MG63 (cell line): ENCODE data around the gene NIM1K. TPM values are rescaled to one million over a fixed set of nuclear protein-coding genes. Genes with fewer than 3 reads are reported as not detected.

Experiments
- DNase-seq: peaks from one replicate; pipeline ENCODE4 v3.0.0-alpha.2; 2020
- H3K27me3 ChIP-seq: fragments of 250-450 bp; sonication (Bioruptor Pico); 2 replicates; pipeline ENCODE4 v1.5.1; 2020; ENCODE audit warnings: mild to moderate bottlenecking, moderate library complexity
- H3K36me3 ChIP-seq: fragments of 250-450 bp; sonication (Bioruptor Pico); 2 replicates; pipeline ENCODE4 v1.5.1; 2020; ENCODE audit warnings: mild to moderate bottlenecking, moderate library complexity
- H3K4me3 ChIP-seq: fragments of 250-450 bp; sonication (Bioruptor Pico); 2 replicates; pipeline ENCODE4 v1.5.1; 2020; ENCODE audit warnings: mild to moderate bottlenecking, moderate library complexity
- H3K9me3 ChIP-seq: fragments of 250-450 bp; sonication (Bioruptor Pico); 2 replicates; pipeline ENCODE4 v1.5.1; 2020; ENCODE audit warnings: mild to moderate bottlenecking, moderate library complexity
- total RNA-seq: library from RNA; depleted of rRNA; stranded (reverse); fragments of >200 nt; shearing (Covaris generic); gene quantifications from 2 replicates; pipeline ENCODE4 v1.2.3, GENCODE V29; 2014; ENCODE audit warnings: low replicate concordance

The NIM1K gene
- total RNA-seq, 1 experiment from 2014 or later, result not detected

- Histone ChIP-seq H3K9me3 (no peaks in the 10 kb centered on the region), H3K4me3 (no peak overlapping the region), H3K36me3 (no peaks in the 10 kb centered on the region), H3K27me3 (no peaks in the 10 kb centered on the region)
- DNase-seq, result no peak
Measured at GRCh38 chr5:43208658-43209057, 16.6 kb downstream of the NIM1K start.

DNA sequence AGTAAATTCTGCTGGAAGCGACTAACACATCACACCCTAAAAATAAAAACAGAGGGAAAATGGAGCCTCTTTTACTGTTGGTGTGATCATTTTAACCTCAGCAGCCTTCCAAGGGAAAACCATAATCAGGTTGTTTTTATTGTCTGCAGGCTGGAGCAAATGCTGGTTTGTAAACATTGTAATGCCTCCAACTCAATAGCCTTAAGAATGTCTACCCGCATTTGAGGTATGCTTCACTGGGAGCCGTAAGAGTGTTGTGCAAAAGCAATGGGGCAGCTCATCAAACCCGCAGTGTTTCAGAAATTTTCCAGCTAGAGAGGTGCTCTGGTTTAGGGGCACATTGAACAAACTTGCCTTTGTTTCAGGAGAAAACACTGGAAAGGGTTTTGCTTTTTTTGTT, 17.0 kb downstream of the NIM1K start:
- Histone ChIP-seq H3K36me3 (no peaks in the 10 kb centered on the region), H3K9me3 (no peaks in the 10 kb centered on the region), H3K4me3 (no peak overlapping the region), H3K27me3 (no peaks in the 10 kb centered on the region)
- DNase-seq, result no peak

DNA sequence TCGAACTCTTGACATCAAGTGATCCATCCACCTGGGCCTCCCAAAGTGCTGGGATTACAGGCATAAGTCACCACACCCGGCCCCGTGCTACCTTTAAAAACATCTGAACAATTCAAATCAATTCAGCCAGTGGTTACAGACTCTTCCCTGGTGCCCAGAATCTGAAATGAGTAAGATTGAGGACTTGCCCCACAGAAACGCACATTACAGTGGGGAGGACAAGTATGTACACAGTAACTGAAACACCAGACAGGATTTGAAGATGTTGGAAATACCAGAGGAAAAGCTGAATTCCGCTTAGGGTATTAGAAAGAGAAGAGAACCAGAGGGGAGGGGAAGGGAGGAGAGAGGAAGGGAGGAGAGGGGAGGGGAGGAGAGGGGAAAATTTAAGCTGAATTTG, 17.8 kb downstream of the NIM1K start:
- H3K36me3 ChIP-seq, result no peaks in the 10 kb centered on the region

GRCh38 chr5:43210570-43210969, 18.5 kb downstream of the NIM1K start:
- Histone ChIP-seq H3K36me3 (no peaks in the 10 kb centered on the region), H3K9me3 (no peaks in the 10 kb centered on the region), H3K27me3 (no peaks in the 10 kb centered on the region), H3K4me3 (no peak overlapping the region)
- DNase-seq, result no peak

More for the DNA sequence above, 17.8 kb downstream of the NIM1K start:
- DNase-seq, result no peak
- Histone ChIP-seq H3K4me3 (no peak overlapping the region), H3K27me3 (no peaks in the 10 kb centered on the region), H3K9me3 (no peaks in the 10 kb centered on the region)

GRCh38 chr5:43213951-43214350, 21.9 kb downstream of the NIM1K start:
- Histone ChIP-seq H3K4me3 (no peak overlapping the region), H3K36me3 (no peaks in the 10 kb centered on the region), H3K9me3 (no peaks in the 10 kb centered on the region), H3K27me3 (no peaks in the 10 kb centered on the region)
- no peak for DNase-seq

GRCh38 chr5:43215073-43215631, 23.1 kb downstream of the NIM1K start:
- Histone ChIP-seq H3K36me3 (no peaks in the 10 kb centered on the region), H3K4me3 (no peak overlapping the region), H3K9me3 (no peaks in the 10 kb centered on the region), H3K27me3 (no peaks in the 10 kb centered on the region)
- no peak for DNase-seq

- Histone ChIP-seq H3K27me3 (no peaks in the 10 kb centered on the region), H3K9me3 (no peaks in the 10 kb centered on the region), H3K4me3 (no peak overlapping the region), H3K36me3 (no peaks in the 10 kb centered on the region)
- no peak for DNase-seq
Measured at GRCh38 chr5:43216941-43217340, 24.9 kb downstream of the NIM1K start.

DNA sequence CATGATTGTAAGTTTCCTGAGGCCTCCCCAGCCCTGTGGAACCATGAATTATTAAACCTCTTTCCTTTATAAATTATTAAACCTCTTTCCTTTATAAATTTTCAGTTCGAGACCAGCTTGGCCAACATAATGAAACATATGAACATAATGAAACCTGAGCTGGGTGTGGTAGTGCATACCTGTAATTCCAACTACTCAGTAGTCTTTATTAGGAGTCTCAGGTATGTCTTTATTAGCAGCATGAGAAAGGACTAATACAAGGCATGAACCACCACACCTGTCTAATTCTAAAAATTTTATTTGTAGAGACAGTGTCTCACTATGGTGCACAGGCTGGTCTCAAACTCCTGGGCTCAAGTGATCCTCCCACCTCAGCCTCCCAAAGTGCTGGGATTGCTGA, 27.1 kb downstream of the NIM1K start:
- Histone ChIP-seq H3K4me3 (no peak overlapping the region), H3K36me3 (no peaks in the 10 kb centered on the region), H3K9me3 (no peaks in the 10 kb centered on the region), H3K27me3 (no peaks in the 10 kb centered on the region)
- DNase-seq, result no peak

GRCh38 chr5:43221502-43221901, 29.5 kb downstream of the NIM1K start:
- DNase-seq, result no peak
- Histone ChIP-seq H3K4me3 (no peak overlapping the region), H3K9me3 (no peaks in the 10 kb centered on the region), H3K27me3 (no peaks in the 10 kb centered on the region), H3K36me3 (no peaks in the 10 kb centered on the region)

GRCh38 chr5:43225649-43226245, 33.7 kb downstream of the NIM1K start:
- Histone ChIP-seq H3K36me3 (no peaks in the 10 kb centered on the region), H3K27me3 (no peaks in the 10 kb centered on the region), H3K9me3 (no peaks in the 10 kb centered on the region), H3K4me3 (no peak overlapping the region)
- DNase-seq, result no peak

DNA sequence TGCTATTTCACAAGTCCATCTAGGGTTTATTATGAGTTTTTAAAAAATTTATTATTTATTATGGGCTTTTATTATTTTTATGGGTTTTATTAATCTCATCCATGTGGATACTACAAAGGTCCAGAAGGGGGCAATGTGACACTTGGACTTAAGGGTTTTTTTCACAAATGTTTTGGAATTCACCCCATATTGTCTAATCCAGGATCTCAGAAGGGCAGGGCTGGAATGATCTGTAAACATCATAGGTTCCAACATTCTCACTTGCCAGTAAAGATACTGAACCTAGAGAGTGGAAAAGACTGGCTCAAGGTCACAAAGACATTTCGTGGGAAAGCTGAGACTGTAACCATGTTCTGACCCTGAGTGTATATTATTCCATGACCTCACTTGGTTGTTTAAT, 35.6 kb downstream of the NIM1K start:
- H3K4me3 ChIP-seq, result no peak overlapping the region
- no peaks in the 10 kb centered on the region for H3K36me3 ChIP-seq
- H3K9me3 ChIP-seq, result no peaks in the 10 kb centered on the region
- no peaks in the 10 kb centered on the region for H3K27me3 ChIP-seq
- DNase-seq, result no peak

GRCh38 chr5:43230707-43231106, 38.7 kb downstream of the NIM1K start:
- Histone ChIP-seq H3K9me3 (no peaks in the 10 kb centered on the region), H3K4me3 (no peak overlapping the region), H3K36me3 (no peaks in the 10 kb centered on the region), H3K27me3 (no peaks in the 10 kb centered on the region)
- no peak for DNase-seq

GRCh38 chr5:43231977-43232376, 40.0 kb downstream of the NIM1K start:
- H3K36me3 ChIP-seq, result no peaks in the 10 kb centered on the region
- no peak overlapping the region for H3K4me3 ChIP-seq
- H3K27me3 ChIP-seq, result no peaks in the 10 kb centered on the region
- peak; percentile 2 for DNase-seq
- no peaks in the 10 kb centered on the region for H3K9me3 ChIP-seq

DNA sequence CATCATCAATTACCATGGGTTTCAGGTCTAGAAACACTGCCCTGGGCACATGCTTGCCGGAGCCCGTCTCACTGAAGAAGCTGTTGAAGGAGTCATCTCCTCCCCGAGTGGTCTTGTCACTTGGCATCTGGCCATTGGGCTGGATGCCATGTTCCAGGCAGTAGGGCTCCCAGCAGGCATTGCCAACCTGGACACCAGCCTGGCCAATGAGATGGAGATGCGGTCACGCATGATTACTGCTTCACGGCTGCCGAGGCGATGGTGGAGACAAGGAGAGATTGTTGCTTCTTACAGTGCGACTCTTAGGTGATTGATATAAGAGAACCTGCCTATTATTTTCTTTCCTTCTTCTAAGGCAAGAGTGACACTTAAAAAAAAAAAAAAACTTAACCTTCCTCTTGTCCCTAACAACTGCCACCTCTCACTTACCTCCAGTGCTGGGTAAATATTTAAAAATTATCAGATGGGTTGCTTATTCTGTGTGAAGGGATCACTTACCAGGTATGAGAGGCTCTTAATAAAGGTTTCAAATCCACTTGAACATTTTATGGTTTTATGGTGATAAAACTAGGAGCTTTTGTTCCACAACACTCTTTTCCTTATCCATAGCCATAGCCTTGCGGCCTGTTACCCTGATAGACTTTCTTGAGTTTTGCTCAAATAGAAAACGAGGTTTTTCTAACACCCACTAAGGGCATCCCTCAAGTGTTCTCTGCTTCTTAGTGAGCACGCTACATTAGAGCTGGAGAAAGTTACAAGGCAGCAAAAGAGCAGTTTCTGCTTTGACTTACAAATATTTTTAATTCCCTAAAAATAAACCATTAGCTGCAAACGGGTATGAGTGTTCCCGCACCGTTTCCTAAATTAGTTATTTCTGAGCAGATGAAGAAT, 41.2 kb downstream of the NIM1K start:
- Histone ChIP-seq H3K4me3 (no peak overlapping the region), H3K9me3 (no peaks in the 10 kb centered on the region), H3K27me3 (no peaks in the 10 kb centered on the region), H3K36me3 (no peaks in the 10 kb centered on the region)
- DNase-seq, result no peak

DNA sequence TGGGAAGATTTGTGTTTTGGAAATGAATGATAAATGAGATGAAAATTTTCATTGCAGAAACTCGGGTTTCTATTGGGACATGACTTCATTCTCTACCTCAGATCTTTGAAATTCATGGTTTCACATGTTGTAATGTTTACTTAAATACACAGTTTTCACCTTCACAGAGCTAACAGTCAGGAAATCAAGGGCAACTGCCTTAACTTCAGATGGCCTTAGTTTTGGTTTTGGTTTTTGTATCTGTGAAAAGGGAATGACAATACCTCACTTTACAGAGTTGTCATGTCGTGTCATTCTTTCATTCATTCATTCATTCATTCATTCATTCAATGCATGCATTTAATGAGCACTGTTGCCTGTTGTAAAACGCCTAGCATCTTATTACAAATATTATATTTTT, 41.9 kb downstream of the NIM1K start:
- H3K27me3 ChIP-seq, result no peaks in the 10 kb centered on the region
- no peak overlapping the region for H3K4me3 ChIP-seq
- no peaks in the 10 kb centered on the region for H3K9me3 ChIP-seq
- DNase-seq, result no peak
- no peaks in the 10 kb centered on the region for H3K36me3 ChIP-seq

DNA sequence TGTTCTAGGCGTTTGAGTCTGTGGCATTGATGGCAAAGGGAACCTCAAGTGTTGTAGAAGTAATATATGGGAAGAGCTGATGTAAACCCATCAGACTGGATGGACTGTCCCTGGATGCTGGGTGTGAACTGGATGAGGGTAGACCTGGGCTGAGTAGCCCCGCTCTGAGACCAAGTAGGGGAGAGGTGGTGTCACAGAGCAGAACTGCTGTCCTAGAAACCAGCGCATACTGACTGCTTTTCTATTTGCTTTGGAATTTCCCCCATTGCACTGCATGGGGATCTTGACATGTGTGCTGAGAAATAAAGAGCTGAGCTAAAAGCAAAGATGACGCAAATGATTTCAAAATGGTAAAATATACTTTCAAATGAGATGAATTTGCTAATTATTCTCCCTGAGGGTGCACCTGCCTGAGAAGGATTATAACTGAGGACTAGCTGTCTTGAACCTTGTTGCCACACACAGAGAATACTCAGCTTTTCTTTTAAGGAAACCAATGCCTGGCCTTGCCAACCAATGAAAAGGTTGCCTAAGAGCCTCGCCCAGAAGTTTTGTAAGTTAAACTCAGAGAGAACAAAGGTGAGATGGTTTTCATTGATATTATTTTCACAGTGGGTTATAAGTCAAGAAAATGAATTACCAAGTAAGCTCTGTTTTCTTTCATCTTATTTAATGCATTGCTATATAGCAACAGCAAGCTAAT, 44.8 kb downstream of the NIM1K start:
- Histone ChIP-seq H3K27me3 (no peaks in the 10 kb centered on the region), H3K36me3 (no peaks in the 10 kb centered on the region), H3K9me3 (no peaks in the 10 kb centered on the region), H3K4me3 (no peak overlapping the region)
- no peak for DNase-seq

- Histone ChIP-seq H3K36me3 (no peaks in the 10 kb centered on the region), H3K4me3 (no peak overlapping the region), H3K9me3 (no peaks in the 10 kb centered on the region), H3K27me3 (no peaks in the 10 kb centered on the region)
- no peak for DNase-seq
Measured at GRCh38 chr5:43242196-43242595, 50.2 kb downstream of the NIM1K start.
